ENCODE data around the gene GRK2. TPM values are rescaled to one million over a fixed set of nuclear protein-coding genes. Genes with fewer than 3 reads are reported as not detected.

GRK2 gene
- polyA plus RNA-seq (47.3 and 59.1 TPM in 2 replicates), polyA minus RNA-seq (60.9 and 68.9 TPM in 2 replicates)

GRCh38 chr11:67266449-67267187, at the start of gene GRK2:
Gene GRK2, plus strand, starts transcription at chr11:67266473. Its CDS starts 227 bp downstream, at chr11:67266700.
- peak; percentile 40 for TF ChIP-seq MXI1 (conservative IDR thresholded peaks at IDR 0.05; ENCODE audit: poor library complexity, severe bottlenecking)
- TF ChIP-seq POLR2AphosphoS5 (IDR thresholded peaks at IDR 0.05) = no peak
- no peaks in the 10 kb centered on the region for H3K9me2 ChIP-seq (ENCODE audit: insufficient read depth, low read length)
- H3F3A ChIP-seq (ENCODE audit: insufficient read depth, low read length, poor library complexity, severe bottlenecking) = no peaks in the 10 kb centered on the region
- peak within 1 kb of the TSS; percentile 93 for H3K4me3 ChIP-seq (ENCODE audit: low read length)
- peaks cover 32% of the 10 kb centered on the region for H3K79me2 ChIP-seq (replicated peaks; ENCODE audit: insufficient read depth, low read length)
- H3K36me3 ChIP-seq (ENCODE audit: insufficient read depth, low read length) = no peaks in the 10 kb centered on the region
- H3K9ac ChIP-seq (ENCODE audit: low read length) = peak within 1 kb of the TSS; percentile 76
- no peaks in the 10 kb centered on the region for H4K20me1 ChIP-seq (ENCODE audit: insufficient read depth)
- peak within 1 kb of the TSS; percentile 80 for H3K4me2 ChIP-seq (ENCODE audit: low read length)
- no peaks in the 10 kb centered on the region for H3K9me3 ChIP-seq (ENCODE audit: low read length)
- H3K27ac ChIP-seq (ENCODE audit: low read length) = peak within 1 kb of the TSS; percentile 28
- H2AFZ ChIP-seq (ENCODE audit: low read depth, low read length) = peak within 1 kb of the TSS; percentile 9
- no peaks in the 10 kb centered on the region for H3K27me3 ChIP-seq (ENCODE audit: insufficient read depth, low read depth, low read length)

- Histone ChIP-seq H3K79me2 (replicated peaks; ENCODE audit: insufficient read depth, low read length) (no peaks in the 10 kb centered on the region), H3K4me3 (ENCODE audit: low read length) (no peak overlapping the region), H3K27ac (ENCODE audit: low read length) (no peak overlapping the region), H3K27me3 (ENCODE audit: insufficient read depth, low read depth, low read length) (no peaks in the 10 kb centered on the region), H3K9me2 (ENCODE audit: insufficient read depth, low read length) (no peaks in the 10 kb centered on the region), H3K9ac (ENCODE audit: low read length) (no peak overlapping the region), H3K4me2 (ENCODE audit: low read length) (no peak overlapping the region), H4K20me1 (ENCODE audit: insufficient read depth) (no peaks in the 10 kb centered on the region), H3K9me3 (ENCODE audit: low read length) (no peaks in the 10 kb centered on the region), H3K36me3 (ENCODE audit: insufficient read depth, low read length) (no peaks in the 10 kb centered on the region), H3F3A (ENCODE audit: insufficient read depth, low read length, poor library complexity, severe bottlenecking) (no peaks in the 10 kb centered on the region), H2AFZ (ENCODE audit: low read depth, low read length) (no peak overlapping the region)
- TF ChIP-seq EP300 (conservative IDR thresholded peaks at IDR 0.05; ENCODE audit: poor library complexity, severe bottlenecking) (no peak), SMC3 (conservative IDR thresholded peaks at IDR 0.05; ENCODE audit: poor library complexity) (no peak), REST (IDR thresholded peaks at IDR 0.05; ENCODE audit: borderline replicate concordance) (no peak), RAD21 (conservative IDR thresholded peaks at IDR 0.05) (no peak), TAF1 (IDR thresholded peaks at IDR 0.05; ENCODE audit: low read depth) (no peak), POLR2AphosphoS5 (IDR thresholded peaks at IDR 0.05) (no peak)
These were observed 38.5 kb upstream of the GRK2 start for GRCh38 chr11:67227726-67228125.

- Histone ChIP-seq H3F3A (ENCODE audit: insufficient read depth, low read length, poor library complexity, severe bottlenecking) (no peaks in the 10 kb centered on the region), H4K20me1 (ENCODE audit: insufficient read depth) (no peaks in the 10 kb centered on the region), H3K9me3 (ENCODE audit: low read length) (no peaks in the 10 kb centered on the region), H3K4me2 (ENCODE audit: low read length) (no peak overlapping the region), H3K36me3 (ENCODE audit: insufficient read depth, low read length) (no peaks in the 10 kb centered on the region), H3K9me2 (ENCODE audit: insufficient read depth, low read length) (no peaks in the 10 kb centered on the region), H3K27me3 (ENCODE audit: insufficient read depth, low read depth, low read length) (no peaks in the 10 kb centered on the region), H3K27ac (ENCODE audit: low read length) (no peak overlapping the region), H2AFZ (ENCODE audit: low read depth, low read length) (no peak overlapping the region), H3K9ac (ENCODE audit: low read length) (no peak overlapping the region), H3K4me3 (ENCODE audit: low read length) (no peak overlapping the region), H3K79me2 (replicated peaks; ENCODE audit: insufficient read depth, low read length) (no peaks in the 10 kb centered on the region)
- TF ChIP-seq SMC3 (conservative IDR thresholded peaks at IDR 0.05; ENCODE audit: poor library complexity) (no peak), REST (IDR thresholded peaks at IDR 0.05; ENCODE audit: borderline replicate concordance) (no peak), CTCF (IDR thresholded peaks at IDR 0.05; ENCODE audit: poor library complexity, severe bottlenecking) (no peak), POLR2AphosphoS5 (IDR thresholded peaks at IDR 0.05) (no peak), TAF1 (IDR thresholded peaks at IDR 0.05; ENCODE audit: low read depth) (no peak), EZH2 (IDR thresholded peaks at IDR 0.05; ENCODE audit: borderline replicate concordance, insufficient read depth, low read length, poor library complexity, severe bottlenecking) (no peak), RAD21 (conservative IDR thresholded peaks at IDR 0.05) (no peak), MXI1 (conservative IDR thresholded peaks at IDR 0.05; ENCODE audit: poor library complexity, severe bottlenecking) (no peak), EP300 (conservative IDR thresholded peaks at IDR 0.05; ENCODE audit: poor library complexity, severe bottlenecking) (no peak)
These were observed 35.9 kb upstream of the GRK2 start for GRCh38 chr11:67230406-67230805.

Measured in neural cell (in vitro differentiated cells).